Right lung (tissue), 5 donors: ENCODE measurements around the gene SCLY. TPM values are rescaled to one million over a fixed set of nuclear protein-coding genes. Genes with fewer than 3 reads are reported as not detected.
"Not testable (repeated sequence)": the region's sequence is repeated elsewhere in the genome, so short reads cannot be mapped to it uniquely, and the experiment has no call there.

ENCODE experiments used
- DNase-seq, 2 donors: peaks; one replicate each; pipeline ENCODE4 v3.0.0-alpha.2; 2013
- polyA plus RNA-seq, 5 donors: library from polyadenylated mRNA; unstranded; fragments of 120-200 nt; gene quantifications; one replicate each; pipeline versions ENCODE4 v1.2.1 to v1.2.3, GENCODE V29; 2013; ENCODE audit warnings: inconsistent platforms in 1 of 5, low replicate concordance in 1 of 5; ENCODE audit not compliant: insufficient read length in 5 of 5, insufficient read depth in 1 of 5

SCLY gene
- polyA plus RNA-seq, 5 donors = 12.2 to 17.8 (median 14.6) TPM

- no peak for DNase-seq
These were observed 47.0 kb downstream of the SCLY start for GRCh38 chr2:238107525-238108422.

GRCh38 chr2:238108423-238109183 is 47.8 kb downstream of the SCLY start:
- no peak for DNase-seq

GRCh38 chr2:238113611-238114010 is 52.8 kb downstream of the SCLY start:
- no peak for DNase-seq

GRCh38 chr2:238114331-238114841 is 53.6 kb downstream of the SCLY start:
- no peak for DNase-seq

- no peak for DNase-seq
These were observed 54.3 kb downstream of the SCLY start for GRCh38 chr2:238114851-238115660.

GRCh38 chr2:238115709-238116108 is 54.9 kb downstream of the SCLY start:
- not testable (repeated sequence) for DNase-seq

- no peak for DNase-seq
These were observed 55.7 kb downstream of the SCLY start for GRCh38 chr2:238116298-238117198.

GRCh38 chr2:238117199-238118154 is 56.7 kb downstream of the SCLY start:
- no peak for DNase-seq

GRCh38 chr2:238119756-238120462 is 59.1 kb downstream of the SCLY start:
- DNase-seq = no peak

- no peak for DNase-seq
These were observed 59.9 kb downstream of the SCLY start for GRCh38 chr2:238120463-238121298.

- DNase-seq = no peak
These were observed 60.9 kb downstream of the SCLY start for GRCh38 chr2:238121511-238122286.

GRCh38 chr2:238122287-238123217 is 61.8 kb downstream of the SCLY start:
- DNase-seq = no peak

- no peak for DNase-seq
These were observed 62.6 kb downstream of the SCLY start for GRCh38 chr2:238123218-238123971.

GRCh38 chr2:238123991-238124470 is 63.2 kb downstream of the SCLY start:
- no peak for DNase-seq
